HAP-1 (cell line): ENCODE data around the gene CYP2W1.

Experiments
- DNase-seq, 2 experiments: peaks; one replicate each; pipeline ENCODE4 v3.0.0-alpha.2; 2016 to 2020; ENCODE audit warnings: low spot score in 2 of 2
- H3K27me3 ChIP-seq: fragments of 250-450 bp; sonication (Bioruptor Pico); 2 replicates; pipeline ENCODE4 v1.5.1; 2020; ENCODE audit warnings: low read depth, mild to moderate bottlenecking, moderate library complexity
- H3K36me3 ChIP-seq: fragments of 250-450 bp; sonication (Bioruptor Pico); replicated peaks from 2 replicates; pipeline ENCODE4 v1.5.1; 2020; ENCODE audit warnings: mild to moderate bottlenecking
- H3K4me1 ChIP-seq: fragments of 250-450 bp; sonication (Bioruptor Pico); 2 replicates; pipeline ENCODE4 v1.5.1; 2020; ENCODE audit warnings: mild to moderate bottlenecking
- H3K4me3 ChIP-seq: fragments of 250-450 bp; sonication (Bioruptor Pico); 2 replicates; pipeline ENCODE4 v1.5.1; 2020; ENCODE audit warnings: mild to moderate bottlenecking, moderate library complexity
- H3K9me3 ChIP-seq: fragments of 250-450 bp; sonication (Bioruptor Pico); 2 replicates; pipeline ENCODE4 v1.5.1; 2020; ENCODE audit warnings: mild to moderate bottlenecking, moderate library complexity
- in situ Hi-C: fragments of 300-500 bp; cut with MboI; formaldehyde crosslinking; loops from 3 replicates; pipeline ENCODE4 v1.14.3; 2020; ENCODE audit warnings: low sequenced_read_pairs, inconsistent platforms, mixed read lengths

CYP2W1 gene

DNA sequence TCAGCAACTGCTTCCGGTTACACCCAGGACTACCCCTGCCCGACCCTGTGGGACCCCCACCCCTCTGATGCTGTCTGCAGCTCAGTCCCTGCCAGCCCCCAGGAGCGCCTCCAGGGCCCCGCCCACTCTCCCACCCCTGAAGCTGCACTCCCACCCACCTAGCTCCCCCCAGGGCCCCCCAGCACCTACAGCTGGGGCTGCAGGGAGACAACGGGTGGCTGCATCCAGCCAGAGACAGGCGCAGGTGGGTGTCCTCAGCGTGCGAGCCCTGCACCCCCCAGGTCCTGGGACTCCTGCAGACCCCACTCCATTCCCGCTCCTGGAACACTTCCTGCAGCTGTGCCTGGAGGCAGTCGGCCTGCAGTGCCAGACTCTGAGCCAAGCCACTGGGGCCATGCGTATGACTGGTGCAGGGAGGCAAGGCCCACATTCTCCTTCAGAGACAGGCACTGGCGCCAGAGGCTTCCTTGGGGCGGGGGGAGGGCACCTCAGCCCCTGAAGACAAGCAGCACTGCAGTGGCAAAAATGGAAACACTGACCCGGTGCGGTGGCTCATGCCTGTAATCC is 6.1 kb downstream of the CYP2W1 start:
- no peak overlapping the region for H3K4me3 ChIP-seq
- in situ Hi-C loops, result no loop called here

DNA sequence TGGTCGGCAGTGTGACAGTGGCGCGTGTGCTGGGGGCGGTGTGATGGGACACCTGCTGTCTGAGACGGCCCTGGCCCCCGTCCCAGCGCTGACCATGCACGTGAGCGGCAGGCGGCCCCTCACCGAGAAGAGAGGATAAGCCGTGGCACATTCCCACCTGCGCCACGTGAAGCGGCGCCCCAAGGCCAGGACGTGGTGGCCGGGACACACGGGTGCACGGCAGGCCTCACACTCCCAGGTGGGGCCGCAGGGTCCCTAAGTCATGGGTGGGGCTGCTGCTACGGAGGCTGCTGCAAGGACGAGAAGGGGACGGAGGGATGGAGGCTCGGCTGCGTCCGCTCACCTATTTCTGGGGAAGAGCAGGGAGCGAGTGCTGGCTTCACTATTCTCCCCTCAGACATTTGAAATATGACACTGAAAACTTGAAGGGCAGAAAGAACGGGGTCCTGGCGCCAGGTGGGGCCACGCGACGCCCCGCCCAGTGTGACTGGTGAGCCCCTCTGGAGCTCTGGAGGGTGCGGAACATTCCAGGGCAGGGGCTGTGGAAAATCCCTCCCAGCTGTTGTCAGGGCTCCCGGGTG is 7.5 kb downstream of the CYP2W1 start:
- no peaks in the 10 kb centered on the region; the same call in 1 of the 2 replicates for H3K27me3 ChIP-seq
- in situ Hi-C loops, result loop anchor here (5.0 kb wide), 2 partner anchors 77 to 187 kb away; no protein-coding TSS in a partner anchor
- peaks cover 2% of the 10 kb centered on the region; the same call in 1 of the 2 replicates for H3K4me1 ChIP-seq
- no peak overlapping the region for H3K4me3 ChIP-seq
- no peaks in the 10 kb centered on the region for H3K9me3 ChIP-seq
- no peaks in the 10 kb centered on the region for H3K36me3 ChIP-seq
- DNase-seq, result no peak

More for the DNA sequence above, 6.1 kb downstream of the CYP2W1 start:
- DNase-seq, result no peak
- H3K4me1 ChIP-seq, result peaks cover 2% of the 10 kb centered on the region; the same call in 1 of the 2 replicates
- no peaks in the 10 kb centered on the region; the same call in 1 of the 2 replicates for H3K27me3 ChIP-seq
- H3K36me3 ChIP-seq, result no peaks in the 10 kb centered on the region
- no peaks in the 10 kb centered on the region for H3K9me3 ChIP-seq

DNA sequence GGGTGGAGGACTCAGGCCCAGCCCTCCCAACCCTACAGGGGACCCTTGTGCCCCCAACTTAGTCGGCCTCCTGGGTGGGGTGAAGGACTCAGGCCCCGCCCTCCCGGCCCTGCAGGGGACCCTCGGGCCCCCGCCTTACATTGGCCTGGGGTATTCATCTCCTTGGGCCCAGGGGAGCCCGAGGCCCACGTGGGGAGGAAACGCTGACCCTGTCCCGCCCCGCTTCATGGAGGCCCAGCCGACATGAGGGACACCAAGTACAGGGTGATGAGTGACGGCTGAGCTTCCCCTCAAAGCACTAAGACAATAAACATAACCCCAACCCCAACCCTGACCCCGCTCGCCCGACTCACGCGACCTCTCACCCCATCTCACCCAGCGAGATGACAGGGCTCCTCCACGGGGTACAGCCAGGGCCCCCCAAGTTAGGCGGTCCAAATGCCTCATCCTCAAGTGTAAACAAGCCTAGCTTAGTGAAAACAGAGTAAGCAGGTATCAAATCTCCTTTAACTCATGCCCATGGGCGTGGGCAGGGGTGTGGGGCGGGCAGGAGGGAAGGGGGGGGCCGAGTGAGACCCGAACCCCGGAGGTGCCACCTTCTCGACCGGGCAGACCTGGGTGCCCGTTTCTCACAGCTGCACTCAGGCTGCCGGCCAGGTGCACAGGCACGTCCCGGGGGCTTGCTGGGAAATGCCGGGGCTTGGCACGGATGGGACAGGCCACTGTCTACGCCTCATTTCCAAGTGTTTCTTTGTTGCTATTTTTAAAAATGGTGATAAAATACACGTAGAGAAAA is 8.2 kb downstream of the CYP2W1 start:
- Histone ChIP-seq H3K36me3 (no peaks in the 10 kb centered on the region), H3K4me1 (peaks cover 2% of the 10 kb centered on the region; the same call in 1 of the 2 replicates), H3K4me3 (no peak overlapping the region), H3K27me3 (no peaks in the 10 kb centered on the region; the same call in 1 of the 2 replicates), H3K9me3 (no peaks in the 10 kb centered on the region)
- no peak for DNase-seq
- in situ Hi-C loops, result loop anchor here (5.0 kb wide), 2 partner anchors 76 to 186 kb away; no protein-coding TSS in a partner anchor

DNA sequence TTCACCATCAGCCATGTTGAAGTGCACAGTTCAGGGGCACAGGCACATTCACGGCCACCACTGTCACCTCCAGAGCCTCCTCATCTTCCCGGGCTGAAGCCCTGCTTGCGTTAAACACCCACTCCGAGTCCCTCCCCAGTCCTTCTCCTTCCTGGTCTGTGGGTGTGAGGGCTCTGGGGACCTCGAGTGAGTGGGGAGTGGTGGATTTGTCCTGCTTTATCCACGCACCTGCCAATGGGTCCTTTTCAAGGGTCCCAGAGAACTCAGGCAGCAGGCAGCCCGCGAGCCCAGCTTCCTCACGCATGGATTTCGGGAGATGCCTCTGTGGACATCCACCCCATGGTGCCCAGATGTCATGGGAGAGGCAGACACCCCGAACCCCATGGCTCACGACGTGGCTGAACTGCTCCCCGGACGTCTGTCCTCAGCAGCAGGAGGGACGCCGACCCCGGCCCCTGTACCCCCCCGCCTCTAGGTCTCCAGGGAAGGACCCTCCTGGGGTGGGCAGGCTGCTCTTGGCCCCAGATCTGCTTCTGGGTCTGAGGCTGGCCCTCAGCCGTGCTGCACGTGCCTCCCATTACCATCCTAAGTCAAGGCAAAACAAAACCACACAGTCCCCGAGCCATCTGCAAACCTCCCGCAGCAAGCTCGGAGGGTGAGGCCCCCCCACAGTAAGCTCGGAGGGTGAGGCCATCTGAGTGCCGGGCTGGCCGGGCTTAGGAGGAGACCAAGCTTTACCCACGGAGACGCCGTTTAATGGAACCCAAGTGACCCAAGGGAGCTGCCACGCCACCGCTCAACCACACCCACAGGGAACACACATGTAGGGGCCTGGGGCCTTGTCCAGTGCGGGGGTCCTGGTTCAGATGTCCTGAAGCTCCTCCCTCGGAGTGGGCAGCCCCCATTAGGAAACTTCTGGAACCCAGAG is 9.0 kb downstream of the CYP2W1 start:
- Histone ChIP-seq H3K4me1 (peaks cover 2% of the 10 kb centered on the region; the same call in 1 of the 2 replicates), H3K9me3 (no peaks in the 10 kb centered on the region), H3K27me3 (no peaks in the 10 kb centered on the region), H3K36me3 (no peaks in the 10 kb centered on the region), H3K4me3 (no peak overlapping the region)
- in situ Hi-C loops, result loop anchor here (5.0 kb wide), 2 partner anchors 75 to 185 kb away; no protein-coding TSS in a partner anchor
- DNase-seq, result no peak

DNA sequence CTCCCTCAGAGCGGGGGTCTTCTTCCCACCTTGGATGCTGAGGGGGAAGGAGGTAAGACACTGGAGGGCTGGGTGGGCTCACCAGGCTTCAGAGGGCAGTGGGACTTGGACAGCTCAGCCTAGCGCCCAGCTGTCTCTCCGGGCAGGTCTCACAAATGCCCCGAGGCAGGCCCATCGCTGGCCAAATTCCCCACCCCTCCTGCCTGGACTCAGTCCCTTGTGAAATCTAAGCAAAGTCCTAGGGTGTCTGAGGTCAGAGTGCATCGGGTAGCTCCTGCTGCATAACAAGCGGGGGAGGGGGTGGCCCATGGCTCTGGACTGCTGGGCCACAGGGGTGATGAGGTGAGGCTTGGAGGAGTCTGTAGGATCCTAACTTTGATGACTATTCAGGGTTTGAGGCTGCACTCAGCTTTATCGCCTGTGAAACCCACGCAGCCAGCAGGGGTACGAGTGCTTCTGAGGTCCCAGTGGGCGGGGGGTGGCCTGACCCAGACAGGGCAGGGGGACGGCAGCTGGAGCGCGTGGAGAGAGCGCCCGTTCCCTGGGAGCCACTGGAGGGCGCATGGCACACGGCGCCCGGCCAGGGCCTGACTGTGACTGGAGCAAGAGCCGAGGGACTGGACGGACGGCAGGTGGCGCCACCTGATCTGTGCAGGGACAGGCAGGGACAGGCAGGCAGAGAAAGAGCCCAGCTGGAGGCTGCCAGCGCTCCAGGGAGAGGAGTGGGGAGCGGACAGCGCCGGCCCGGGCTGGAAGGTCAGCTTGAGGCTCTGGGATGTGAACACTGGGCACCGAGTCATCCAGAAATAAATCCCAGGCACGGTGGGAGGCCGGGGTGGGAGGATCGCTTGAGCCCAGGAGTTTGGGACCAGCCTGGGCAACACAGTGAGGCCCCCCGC is 10.0 kb downstream of the CYP2W1 start:
- DNase-seq, result peak; percentile 96 to 99
- in situ Hi-C loops, result loop anchor here (5.0 kb wide), 2 partner anchors 74 to 184 kb away; no protein-coding TSS in a partner anchor
- Histone ChIP-seq H3K36me3 (no peaks in the 10 kb centered on the region; the same call in 1 of the 2 replicates), H3K4me3 (no peak overlapping the region), H3K27me3 (no peaks in the 10 kb centered on the region), H3K4me1 (peaks cover 2% of the 10 kb centered on the region; the same call in 1 of the 2 replicates), H3K9me3 (no peaks in the 10 kb centered on the region)

DNA sequence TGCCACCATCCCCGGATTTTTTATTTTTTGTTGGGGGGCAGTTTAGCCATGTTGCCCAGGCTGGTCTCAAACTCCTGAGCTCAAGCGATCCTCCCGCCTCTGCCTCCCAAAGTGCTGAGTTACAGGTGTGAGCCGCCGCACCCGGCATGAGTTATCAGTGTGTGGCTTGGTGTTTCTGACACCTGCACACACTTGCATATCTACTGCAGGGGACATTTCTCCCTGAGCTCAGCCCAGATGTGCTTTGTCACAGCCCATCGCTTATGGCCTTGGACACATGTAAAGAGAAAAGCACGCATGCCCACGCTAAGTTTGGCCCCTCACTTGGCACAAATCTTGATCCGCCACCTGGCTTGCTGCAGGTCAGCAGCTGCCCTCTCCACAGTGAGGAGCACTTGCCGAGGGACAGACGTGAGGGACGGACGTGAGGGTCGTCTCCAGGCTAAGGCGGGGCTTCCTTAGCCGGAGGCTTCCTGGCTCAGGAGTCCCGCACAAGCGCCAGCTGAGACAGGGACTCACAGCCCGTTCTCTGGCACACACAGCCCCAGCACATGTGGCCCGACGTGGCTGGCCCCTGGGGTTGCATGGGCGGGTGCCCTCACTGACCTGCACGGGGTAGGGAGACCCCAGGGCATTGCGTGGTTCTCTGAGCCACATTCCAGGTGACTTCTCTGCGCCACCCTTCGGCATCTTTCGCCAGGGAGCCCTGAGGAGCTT is 11.8 kb downstream of the CYP2W1 start:
- Histone ChIP-seq H3K4me1 (peaks cover 2% of the 10 kb centered on the region; the same call in 1 of the 2 replicates), H3K9me3 (no peaks in the 10 kb centered on the region), H3K4me3 (no peak overlapping the region), H3K36me3 (no peaks in the 10 kb centered on the region; the same call in 1 of the 2 replicates), H3K27me3 (no peaks in the 10 kb centered on the region)
- DNase-seq, result no peak
- in situ Hi-C loops, result loop anchor here (5.0 kb wide), 2 partner anchors 73 to 183 kb away; no protein-coding TSS in a partner anchor

DNA sequence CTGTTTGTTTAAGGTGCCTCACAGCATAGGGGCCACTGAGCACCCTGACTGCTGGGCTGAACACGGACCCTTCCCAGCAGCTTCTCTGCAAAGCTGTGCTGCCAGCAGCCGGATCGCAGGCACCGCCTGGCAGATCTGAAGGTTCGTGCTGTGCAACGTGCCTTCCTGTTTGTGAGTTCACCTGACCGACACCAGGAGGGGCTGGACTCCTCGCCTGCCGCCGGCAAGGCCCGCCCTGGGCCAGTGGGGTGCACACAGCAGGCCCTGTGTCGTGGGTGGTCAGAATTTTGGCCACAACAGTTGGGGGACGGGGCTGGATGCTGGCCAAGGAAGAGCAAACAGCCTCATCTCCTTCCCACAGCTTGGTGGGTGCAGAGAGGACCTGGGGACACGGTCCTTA is 12.6 kb downstream of the CYP2W1 start:
- H3K9me3 ChIP-seq, result no peaks in the 10 kb centered on the region
- H3K4me3 ChIP-seq, result no peak overlapping the region
- in situ Hi-C loops, result no loop called here
- no peak for DNase-seq
- H3K27me3 ChIP-seq, result no peaks in the 10 kb centered on the region
- H3K4me1 ChIP-seq, result peaks cover 2% of the 10 kb centered on the region; the same call in 1 of the 2 replicates
- no peaks in the 10 kb centered on the region; the same call in 1 of the 2 replicates for H3K36me3 ChIP-seq

DNA sequence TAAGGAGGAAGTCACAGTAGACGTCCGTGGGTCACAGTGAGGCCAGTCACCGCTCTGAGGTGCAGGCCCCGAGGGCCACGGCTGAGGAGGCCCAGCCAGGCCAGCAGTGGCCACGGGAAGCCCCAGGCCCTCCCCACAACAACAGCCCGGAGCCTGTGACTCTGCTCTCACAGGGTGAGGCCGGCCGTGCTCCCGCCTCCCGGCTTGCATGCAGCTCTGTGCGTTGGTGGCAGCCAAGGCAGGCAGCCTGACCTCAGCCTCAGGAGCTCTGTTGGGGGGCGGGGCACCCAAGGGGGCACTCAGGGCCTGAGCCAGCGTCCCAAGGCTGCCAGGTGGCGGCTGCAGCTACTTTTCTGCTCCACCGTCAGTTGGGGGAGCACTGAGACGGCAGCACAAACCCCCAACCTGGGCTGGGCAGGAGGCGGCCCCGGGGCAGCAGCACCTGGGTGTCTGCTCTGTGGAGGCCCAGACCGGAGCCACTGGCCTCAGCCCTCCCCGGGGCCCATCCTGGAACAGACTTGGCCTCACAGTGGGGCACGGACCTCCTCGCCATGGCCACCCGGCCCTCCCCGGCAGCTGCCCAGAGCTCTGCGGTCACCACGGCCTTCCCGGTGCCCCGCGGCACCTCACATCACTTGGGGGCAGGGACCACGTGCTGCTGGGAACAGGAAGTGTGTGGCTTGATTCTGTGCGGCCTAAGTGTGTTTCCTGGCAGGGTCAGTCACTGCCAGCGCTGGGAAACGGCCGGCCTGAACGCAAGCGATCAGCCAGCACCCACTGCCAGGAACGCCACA is 13.3 kb downstream of the CYP2W1 start:
- peaks cover 2% of the 10 kb centered on the region; the same call in 1 of the 2 replicates for H3K4me1 ChIP-seq
- no peak overlapping the region for H3K4me3 ChIP-seq
- no peak for DNase-seq
- H3K36me3 ChIP-seq, result no peaks in the 10 kb centered on the region; the same call in 1 of the 2 replicates
- H3K27me3 ChIP-seq, result no peaks in the 10 kb centered on the region
- in situ Hi-C loops, result no loop called here
- H3K9me3 ChIP-seq, result no peaks in the 10 kb centered on the region

DNA sequence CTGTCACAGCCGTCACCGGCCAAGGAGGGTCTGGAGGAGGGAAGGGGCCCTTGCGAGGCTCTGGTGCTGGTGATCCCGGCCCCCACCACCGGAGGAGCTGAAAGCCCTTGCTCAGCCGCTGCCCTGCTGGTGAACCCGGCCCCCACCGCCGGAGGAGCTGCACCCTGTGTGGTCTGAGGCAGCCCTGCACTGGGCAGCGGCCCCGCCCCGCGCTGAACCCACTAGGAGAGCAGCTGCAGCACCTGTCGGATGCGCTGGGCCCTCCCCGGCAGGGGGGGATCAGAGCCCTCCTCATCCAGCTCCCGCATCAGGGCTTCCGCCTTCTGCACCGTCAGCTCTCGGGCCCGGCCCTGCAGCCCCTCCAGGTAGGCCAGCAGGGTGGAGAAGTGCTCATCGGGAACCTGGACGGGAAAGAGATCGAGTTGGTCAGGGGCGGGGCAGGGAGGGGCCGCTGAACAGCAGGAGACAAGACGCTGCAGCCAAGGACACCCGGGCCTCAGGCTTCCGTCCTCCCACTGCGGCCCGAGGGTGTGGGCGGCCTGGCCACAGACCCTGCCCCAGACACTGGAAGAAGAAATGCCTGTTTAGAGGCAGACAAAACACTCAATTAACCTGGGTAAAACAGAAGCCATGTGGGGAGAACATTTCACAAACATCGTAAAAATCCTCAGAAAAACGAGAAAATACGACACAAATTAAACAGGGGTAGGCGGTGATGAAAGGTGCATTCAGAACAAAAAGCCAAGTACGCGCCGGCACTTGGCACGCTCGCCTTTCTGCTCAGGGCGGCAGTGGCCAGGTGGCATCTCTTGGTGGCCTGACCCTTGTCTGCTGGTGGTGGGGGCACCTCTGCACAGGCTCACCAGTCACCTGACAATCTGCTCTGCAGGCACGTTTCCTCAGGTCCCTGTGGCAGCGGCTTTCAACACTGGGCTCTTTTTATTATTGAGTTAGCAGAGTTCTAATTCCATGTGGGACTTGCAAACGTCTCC is 14.7 kb downstream of the CYP2W1 start:
- Histone ChIP-seq H3K36me3 (no peaks in the 10 kb centered on the region; the same call in 1 of the 2 replicates), H3K4me3 (no peak overlapping the region), H3K9me3 (no peaks in the 10 kb centered on the region), H3K27me3 (no peaks in the 10 kb centered on the region), H3K4me1 (peaks cover 2% of the 10 kb centered on the region; the same call in 1 of the 2 replicates)
- DNase-seq, result no peak
- in situ Hi-C loops, result no loop called here

DNA sequence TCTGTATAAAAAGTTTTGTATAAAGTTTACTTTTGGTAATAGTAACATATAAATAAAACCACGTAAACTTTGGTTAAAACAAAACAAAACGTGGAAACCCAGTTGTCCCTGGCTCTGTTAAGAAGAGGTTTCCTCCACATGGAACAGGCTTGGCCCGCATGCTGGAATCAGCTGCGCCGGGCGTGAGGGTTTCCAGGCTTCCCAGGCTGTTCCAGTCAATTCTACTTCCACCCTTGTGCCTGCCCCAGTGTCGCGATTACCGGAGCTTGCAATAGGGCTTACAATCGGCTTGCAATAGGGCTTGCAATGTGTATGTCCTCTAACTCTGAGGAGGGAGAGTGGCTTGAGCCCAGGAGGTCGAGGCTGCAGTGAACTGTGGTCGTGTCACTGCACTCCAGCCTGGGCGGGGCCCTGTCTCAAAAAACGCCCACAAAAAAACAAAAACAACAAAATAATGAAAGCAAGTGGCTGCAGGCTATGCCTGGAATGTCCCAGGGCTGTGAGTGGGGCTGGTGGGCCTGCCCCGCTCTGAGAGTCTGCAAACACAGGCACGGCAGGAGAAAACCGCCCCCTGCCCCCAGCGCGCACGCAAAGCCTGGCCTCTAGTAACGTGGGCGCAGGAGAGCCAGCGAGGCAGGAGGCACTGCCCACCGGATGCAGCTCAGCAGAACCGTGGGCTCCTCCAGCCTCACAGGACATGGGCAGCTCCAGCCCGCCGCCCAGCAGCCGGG is 16.3 kb downstream of the CYP2W1 start:
- in situ Hi-C loops, result no loop called here
- Histone ChIP-seq H3K36me3 (no peaks in the 10 kb centered on the region; the same call in 1 of the 2 replicates), H3K4me1 (no peaks in the 10 kb centered on the region), H3K27me3 (no peaks in the 10 kb centered on the region), H3K4me3 (no peak overlapping the region), H3K9me3 (no peaks in the 10 kb centered on the region)
- DNase-seq, result no peak
